Measurements from ENCODE around the gene CYCS.
A peak's percentile ranks its signal among the peaks of the same experiment; 100 is the strongest.

Gene CYCS

DNA sequence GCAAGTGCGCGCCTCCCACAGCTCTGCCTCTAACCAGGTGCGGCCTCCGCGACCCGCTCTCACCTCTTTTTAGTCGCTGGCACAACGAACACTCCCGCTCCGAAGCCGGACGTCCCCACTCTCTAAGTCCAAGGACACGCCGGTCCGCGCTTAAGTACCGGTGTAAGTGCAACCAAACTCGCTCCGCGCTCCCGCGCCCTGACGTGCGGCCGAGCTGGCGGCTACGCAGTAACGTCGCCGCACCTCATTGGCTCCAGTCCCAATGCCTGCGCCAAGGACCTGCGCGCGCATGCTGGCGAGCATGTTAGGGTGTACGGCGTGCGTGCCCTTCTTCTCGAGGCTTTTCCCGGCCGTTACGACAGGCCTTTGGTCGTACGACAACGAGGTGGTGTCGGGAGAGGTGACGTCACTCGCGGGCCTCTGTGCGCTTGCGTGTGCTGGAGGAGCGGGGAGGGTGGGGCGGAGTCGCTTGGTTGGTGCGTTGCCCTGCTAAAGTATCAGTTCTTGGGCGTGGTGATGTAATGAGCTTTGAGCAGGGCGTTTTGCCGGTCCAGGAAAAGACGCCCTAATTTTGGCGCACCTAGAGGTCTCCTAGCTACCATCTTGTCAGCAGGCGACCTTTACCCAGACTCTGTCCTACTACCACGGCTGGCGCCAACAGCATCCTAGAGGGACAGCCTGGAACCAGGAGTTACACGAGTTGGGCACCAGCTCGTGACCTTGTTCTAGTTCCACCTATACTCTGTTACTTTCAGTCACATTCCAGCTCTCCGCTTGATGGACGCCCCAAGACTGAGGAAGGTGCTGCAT lies at the start of gene CYCS:
TSS of gene CYCS (minus strand) at position 124 of the 810 bp plus-strand sequence. CDS start 1,141 bp downstream, outside the sequence.
- peak; percentile 100 for DNase-seq

- peak; percentile 4 for DNase-seq
Measured at GRCh38 chr7:25173184-25173583, 48.1 kb upstream of the CYCS start.

DNA sequence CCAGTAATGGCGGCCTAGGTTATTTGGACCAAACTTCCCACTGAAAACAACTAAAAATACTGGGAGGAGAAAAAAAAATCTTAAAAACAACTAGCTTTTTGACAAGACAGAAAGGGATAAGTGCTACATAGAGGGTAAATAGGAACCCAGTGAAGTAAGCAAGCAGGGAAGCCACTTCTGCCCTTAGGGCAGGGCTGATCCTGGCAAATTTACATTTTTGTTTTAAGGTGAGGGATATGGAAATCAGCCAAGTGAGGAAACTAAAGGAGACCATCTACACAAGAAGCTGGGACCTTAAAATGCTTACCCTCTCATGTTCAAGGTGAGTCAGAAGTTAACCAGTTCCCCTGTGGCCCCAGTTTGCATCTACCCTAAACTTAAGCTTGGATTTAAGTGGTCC lies 46.5 kb upstream of the CYCS start:
- DNase-seq: no peak

GRCh38 chr7:25171071-25171470 lies 46.0 kb upstream of the CYCS start:
- no peak for DNase-seq

DNA sequence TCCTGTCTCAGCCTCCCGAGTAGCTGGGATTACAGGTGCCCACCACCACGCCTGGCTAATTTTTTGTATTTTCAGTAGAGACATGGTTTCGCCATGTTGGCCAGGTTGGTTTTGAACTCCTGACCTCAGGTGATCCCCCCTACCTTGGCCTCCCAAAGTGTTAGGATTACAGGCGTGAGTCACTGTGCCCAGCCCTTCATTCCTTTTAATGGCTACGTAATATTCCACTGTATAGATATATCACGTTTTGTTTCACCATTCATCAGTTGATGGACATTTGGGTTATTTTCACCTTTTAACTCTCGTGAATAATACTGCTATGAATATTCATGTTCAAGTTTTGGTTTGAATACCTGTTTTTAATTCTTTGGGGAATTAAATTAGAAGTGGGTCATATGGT lies 44.6 kb upstream of the CYCS start:
- DNase-seq: no peak

- no peak for DNase-seq
Measured at GRCh38 chr7:25168145-25168544, 43.1 kb upstream of the CYCS start.

DNA sequence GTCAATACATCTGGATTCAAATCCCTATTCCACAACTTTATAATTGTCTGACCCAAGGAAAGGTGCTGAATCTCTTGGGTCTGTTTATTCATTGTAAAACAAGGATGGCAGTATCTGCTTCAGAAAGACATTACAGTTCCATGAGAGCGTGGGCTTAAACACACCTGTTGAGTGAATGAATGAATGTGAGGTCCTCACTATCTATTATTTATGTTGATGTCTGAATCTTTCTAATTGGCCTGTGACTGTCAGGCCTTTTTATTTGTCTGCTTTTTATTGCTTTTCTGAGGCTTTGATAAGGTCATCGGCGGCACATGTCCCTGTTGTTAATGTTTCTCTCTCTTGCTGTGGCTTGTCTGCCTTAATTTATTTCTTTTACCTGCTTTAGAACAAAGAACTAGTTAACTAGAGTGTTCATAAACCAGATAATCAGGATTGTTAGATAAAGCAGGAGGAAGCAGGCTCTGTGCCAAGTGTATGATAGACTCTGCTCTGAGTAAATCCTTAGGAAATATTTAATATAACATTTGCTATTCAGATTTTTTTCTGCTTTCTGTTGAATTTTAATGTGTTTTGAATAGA lies 42.3 kb upstream of the CYCS start:
- peak; percentile 31 for DNase-seq

- peak; percentile 66 for DNase-seq
Measured at GRCh38 chr7:25159983-25160596, 35.0 kb upstream of the CYCS start.

- DNase-seq: no peak
Measured at GRCh38 chr7:25158966-25159365, 33.9 kb upstream of the CYCS start.

- no peak for DNase-seq
Measured at GRCh38 chr7:25151773-25152172, 26.7 kb upstream of the CYCS start.

- no peak for DNase-seq
Measured at GRCh38 chr7:25149836-25150235, 24.8 kb upstream of the CYCS start.

- no peak for DNase-seq
Measured at GRCh38 chr7:25148772-25149575, 23.9 kb upstream of the CYCS start.

GRCh38 chr7:25143763-25144162 lies 18.7 kb upstream of the CYCS start:
- no peak for DNase-seq

GRCh38 chr7:25139536-25139935 lies 14.5 kb upstream of the CYCS start:
- DNase-seq: no peak

DNA sequence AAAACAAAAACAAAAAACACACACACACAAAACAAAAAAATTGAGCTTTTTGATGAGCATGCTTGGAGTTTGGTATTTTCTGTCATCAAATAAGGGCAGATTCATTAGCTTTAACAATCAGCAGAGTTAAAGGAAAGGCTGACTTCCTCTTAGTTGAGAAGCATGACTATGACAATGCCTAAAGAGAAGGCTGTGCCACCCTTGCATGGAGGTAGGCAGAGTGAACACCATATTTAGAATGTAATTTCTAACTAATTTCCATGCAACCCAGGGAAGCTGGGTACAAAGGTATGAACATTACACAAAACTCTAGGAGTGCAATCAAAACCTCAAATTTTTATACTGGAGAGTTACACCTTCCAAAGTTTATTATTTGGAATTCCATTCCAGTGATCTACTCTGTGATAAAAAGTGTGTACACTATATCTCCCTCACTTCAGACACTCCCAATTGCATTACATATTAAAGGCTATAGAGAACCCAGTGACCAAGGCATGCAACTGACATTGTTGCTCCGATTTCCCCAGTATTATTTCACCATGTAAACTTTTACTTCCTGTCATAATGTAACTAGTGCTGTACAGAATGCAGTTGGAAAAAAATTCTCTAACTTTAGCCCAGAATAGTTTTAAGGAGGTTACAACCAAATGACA lies 9.4 kb upstream of the CYCS start:
- DNase-seq: no peak

- no peak for DNase-seq
Measured at GRCh38 chr7:25132430-25132829, 7.4 kb upstream of the CYCS start.

- no peak for DNase-seq
Measured at GRCh38 chr7:25126751-25127150, 1.7 kb upstream of the CYCS start.

DNA sequence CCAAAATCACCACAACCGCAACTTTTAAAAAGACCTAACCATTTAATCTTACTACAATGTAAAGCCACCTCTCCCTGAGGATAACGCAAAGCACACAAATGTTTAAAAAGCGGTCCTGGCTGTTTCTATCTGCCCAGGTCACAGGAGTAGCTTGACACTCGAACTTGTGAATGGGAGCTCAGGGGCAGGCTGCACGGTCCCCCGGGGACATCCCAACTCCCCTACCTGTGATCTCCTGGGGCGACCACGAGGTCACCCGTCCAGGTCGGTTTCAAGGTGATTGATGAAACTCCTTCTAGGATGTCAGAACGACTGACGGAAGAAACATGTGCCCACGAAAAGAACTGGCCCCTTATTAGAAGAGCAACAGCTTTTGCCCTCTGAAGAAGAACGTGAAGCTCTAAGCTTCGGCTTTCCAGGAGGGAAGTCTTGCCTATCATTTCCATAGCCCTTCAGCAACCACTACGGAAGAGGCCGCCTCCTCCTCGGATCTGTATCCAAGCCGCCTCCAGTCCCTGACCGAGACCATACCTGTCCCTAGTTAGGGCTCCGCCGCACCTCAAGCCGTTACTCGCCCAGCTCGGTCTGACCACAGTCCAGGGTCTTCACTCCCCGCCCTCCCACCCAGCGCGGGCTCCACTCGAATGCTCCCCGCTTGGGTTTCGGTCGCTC lies 459 bp downstream of the CYCS start:
- DNase-seq: peak; percentile 72

GRCh38 chr7:25122373-25122772 lies 2.7 kb downstream of the CYCS start:
- no peak for DNase-seq

GRCh38 chr7:25121599-25121998 lies 3.5 kb downstream of the CYCS start:
- no peak for DNase-seq

- DNase-seq: no peak
Measured at GRCh38 chr7:25119102-25119501, 6.0 kb downstream of the CYCS start.

- no peak for DNase-seq
Measured at GRCh38 chr7:25118048-25118753, 6.9 kb downstream of the CYCS start.

Measured in NCI-H1092 treated with DMSO at 0.1 percent for 48 hours (cell line).